Mesenchymal stem cell (in vitro differentiated cells and primary cell): ENCODE results near the gene DDX39B.
"Not testable (repeated sequence)": the region's sequence is repeated elsewhere in the genome, so short reads cannot be mapped to it uniquely, and the experiment has no call there.

Source experiments
- DNase-seq: peaks from one replicate; pipeline ENCODE4 v3.0.0-alpha.2; 2013
- H2AFZ ChIP-seq: one replicate; pipeline ENCODE4 v1.6.1; 2013; ENCODE audit warnings: low read depth, mild to moderate bottlenecking, control low read depth, inconsistent platforms, low read length, moderate library complexity
- H2AK5ac ChIP-seq: 2 replicates; pipeline ENCODE4 v1.6.1; 2013; ENCODE audit warnings: low read length, moderate library complexity, mild to moderate bottlenecking, inconsistent platforms; ENCODE audit not compliant: severe bottlenecking
- H2BK120ac ChIP-seq: one replicate; pipeline ENCODE4 v1.6.1; 2013; ENCODE audit warnings: low read depth, mild to moderate bottlenecking, inconsistent platforms, low read length, moderate library complexity
- H2BK12ac ChIP-seq, 2 experiments: one replicate each; pipeline ENCODE4 v1.6.1; 2013; ENCODE audit warnings: inconsistent platforms in 2 of 2, low read length in 2 of 2, mild to moderate bottlenecking in 2 of 2, moderate library complexity in 2 of 2, control low read depth in 1 of 2
- H2BK15ac ChIP-seq: one replicate; pipeline ENCODE4 v1.6.1; 2013; ENCODE audit warnings: mild to moderate bottlenecking, low read depth, inconsistent platforms; ENCODE audit not compliant: poor library complexity, severe bottlenecking
- H2BK5ac ChIP-seq: 2 replicates; pipeline ENCODE4 v1.6.1; 2013; ENCODE audit warnings: low read depth, mild to moderate bottlenecking, low read length, control low read depth, inconsistent platforms; ENCODE audit not compliant: poor library complexity, severe bottlenecking
- H3K14ac ChIP-seq, 2 experiments: one replicate each; pipeline ENCODE4 v1.6.1; 2013; ENCODE audit warnings: inconsistent platforms in 2 of 2, low read length in 2 of 2, control low read depth in 1 of 2, mild to moderate bottlenecking in 1 of 2, moderate library complexity in 1 of 2
- H3K18ac ChIP-seq, 2 experiments: one replicate each; pipeline ENCODE4 v1.6.1; 2013; ENCODE audit warnings: inconsistent platforms in 2 of 2, low read length in 2 of 2, control low read depth in 1 of 2, low read depth in 1 of 2, mild to moderate bottlenecking in 1 of 2
- H3K23ac ChIP-seq, 2 experiments: one replicate each; pipeline ENCODE4 v1.6.1; 2013; ENCODE audit warnings: inconsistent platforms in 2 of 2, low read length in 2 of 2, mild to moderate bottlenecking in 2 of 2, moderate library complexity in 2 of 2, control low read depth in 1 of 2
- H3K27ac ChIP-seq: 2 replicates; pipeline ENCODE4 v1.5.1; 2013; ENCODE audit warnings: mild to moderate bottlenecking, moderate library complexity, low read length, control low read depth, inconsistent platforms; ENCODE audit not compliant: poor library complexity, severe bottlenecking
- H3K27me3 ChIP-seq, 2 experiments: 2 replicates each; pipeline versions ENCODE4 v1.6.1 to v1.7.0; 2013; ENCODE audit warnings: low read length in 2 of 2, mild to moderate bottlenecking in 2 of 2, moderate library complexity in 2 of 2, control low read depth in 1 of 2, inconsistent platforms in 1 of 2; ENCODE audit not compliant: control insufficient read depth in 1 of 2, insufficient read depth in 1 of 2
- H3K36me3 ChIP-seq, 2 experiments: 2 replicates each; pipeline versions ENCODE4 v1.6.1 to v1.7.0; 2013; ENCODE audit warnings: low read length in 2 of 2, control low read depth in 1 of 2, inconsistent platforms in 1 of 2, low read depth in 1 of 2, mild to moderate bottlenecking in 1 of 2; ENCODE audit not compliant: insufficient read depth in 2 of 2, control insufficient read depth in 1 of 2
- H3K4ac ChIP-seq, 2 experiments: one replicate each; pipeline ENCODE4 v1.6.1; 2013; ENCODE audit warnings: inconsistent platforms in 2 of 2, low read length in 2 of 2, mild to moderate bottlenecking in 2 of 2, moderate library complexity in 2 of 2, control low read depth in 1 of 2, low read depth in 1 of 2
- H3K4me1 ChIP-seq: 2 replicates; pipeline ENCODE4 v1.6.1; 2013; ENCODE audit warnings: low read depth, low read length, control low read depth; ENCODE audit not compliant: control insufficient read depth, insufficient read depth
- H3K4me2 ChIP-seq: 2 replicates; pipeline ENCODE4 v1.6.1; 2013; ENCODE audit warnings: low read length, mild to moderate bottlenecking, inconsistent platforms; ENCODE audit not compliant: poor library complexity, severe bottlenecking
- H3K4me3 ChIP-seq, 2 experiments: 2 replicates each; pipeline versions ENCODE4 v1.5.1 to v1.7.0; 2013; ENCODE audit warnings: low read length in 2 of 2, mild to moderate bottlenecking in 2 of 2, control low read depth in 1 of 2, low read depth in 1 of 2; ENCODE audit not compliant: insufficient read depth in 1 of 2
- H3K79me1 ChIP-seq: replicated peaks from 2 replicates; pipeline ENCODE4 v1.6.1; 2013; ENCODE audit warnings: mild to moderate bottlenecking, control low read depth, low read length, inconsistent platforms; ENCODE audit not compliant: poor library complexity, severe bottlenecking
- H3K9ac ChIP-seq: 2 replicates; pipeline ENCODE4 v1.7.0; 2013; ENCODE audit warnings: mild to moderate bottlenecking, low read length, moderate library complexity
- H3K9me3 ChIP-seq: 2 replicates; pipeline ENCODE4 v1.7.0; 2013; ENCODE audit warnings: mild to moderate bottlenecking, low read length; ENCODE audit not compliant: control insufficient read depth
- H4K8ac ChIP-seq: one replicate; pipeline ENCODE4 v1.6.1; 2013; ENCODE audit warnings: inconsistent platforms, mild to moderate bottlenecking, low read length, moderate library complexity
- H4K91ac ChIP-seq: one replicate; pipeline ENCODE4 v1.6.1; 2013; ENCODE audit warnings: mild to moderate bottlenecking, low read length, inconsistent platforms
- WGBS: methylation state at CpG from one replicate; pipeline ENCODE4 v1.1.7; 2013; ENCODE audit warnings: mixed read lengths; 5-methylcytosine and 5-hydroxymethylcytosine counted together

Gene DDX39B

DNA sequence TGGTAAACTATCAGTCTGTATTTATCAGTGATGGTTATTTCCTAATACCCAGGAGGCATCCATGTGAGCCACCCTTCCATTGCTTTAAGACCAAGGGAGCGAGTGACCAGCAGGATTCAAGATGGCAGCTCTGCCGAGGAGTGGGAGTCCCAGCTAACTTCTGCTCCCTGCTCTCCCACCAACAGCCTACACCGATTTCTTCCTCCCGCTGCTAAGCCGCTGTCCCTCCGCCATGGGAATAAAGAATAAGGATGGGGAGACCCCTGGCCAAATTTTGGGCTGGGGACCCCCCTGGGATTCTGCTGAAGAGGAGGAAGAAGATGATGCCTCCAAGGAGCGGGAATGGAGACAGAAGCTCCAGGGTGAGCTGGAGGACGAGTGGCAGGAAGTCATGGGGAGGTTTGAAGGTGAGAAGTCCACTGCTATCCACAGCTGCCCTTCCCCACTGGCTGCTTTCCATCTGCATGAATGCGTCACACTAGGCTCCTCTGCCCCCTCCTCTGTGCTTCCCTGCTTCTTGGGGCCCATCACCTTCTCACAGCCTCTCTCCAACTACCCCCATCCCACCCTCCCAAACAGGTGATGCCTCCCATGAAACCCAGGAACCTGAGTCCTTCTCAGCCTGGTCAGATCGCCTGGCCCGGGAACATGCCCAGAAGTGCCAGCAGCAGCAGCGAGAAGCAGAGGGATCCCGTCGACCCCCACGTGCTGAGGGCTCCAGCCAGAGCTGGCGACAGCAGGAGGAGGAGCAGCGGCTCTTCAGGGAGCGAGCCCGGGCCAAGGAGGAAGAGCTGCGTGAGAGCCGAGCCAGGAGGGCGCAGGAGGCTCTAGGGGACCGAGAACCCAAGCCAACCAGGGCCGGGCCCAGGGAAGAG is 15.9 kb upstream of the DDX39B start:
- Histone ChIP-seq H3K36me3 (peaks cover 31 to 71% of the 10 kb centered on the region in 2 experiments), H2BK15ac (peak overlapping the region; percentile 98), H2AFZ (no peak overlapping the region), H4K8ac (peak overlapping the region; percentile 79), H3K27me3 (no peaks in the 10 kb centered on the region), H3K4me1 (peaks cover 25% of the 10 kb centered on the region), H2BK5ac (no peak overlapping the region), H2BK120ac (no peak overlapping the region), H3K4me2 (no peak overlapping the region), H3K9me3 (no peaks in the 10 kb centered on the region), H4K91ac (peak overlapping the region; percentile 93), H3K4ac (no peak overlapping the region), H2AK5ac (peak overlapping the region; percentile 34), H3K18ac (peak overlapping the region in 1 of 2 experiments; percentile 56), H3K9ac (no peak overlapping the region), H3K14ac (no peak overlapping the region), H2BK12ac (no peak overlapping the region), H3K27ac (no peak overlapping the region), H3K79me1 (peaks cover 26% of the 10 kb centered on the region), H3K23ac (no peak overlapping the region), H3K4me3 (no peak overlapping the region)
- no peak for DNase-seq
- 88% methylated on average over 22 of the region's 24 CpGs for WGBS

DNA sequence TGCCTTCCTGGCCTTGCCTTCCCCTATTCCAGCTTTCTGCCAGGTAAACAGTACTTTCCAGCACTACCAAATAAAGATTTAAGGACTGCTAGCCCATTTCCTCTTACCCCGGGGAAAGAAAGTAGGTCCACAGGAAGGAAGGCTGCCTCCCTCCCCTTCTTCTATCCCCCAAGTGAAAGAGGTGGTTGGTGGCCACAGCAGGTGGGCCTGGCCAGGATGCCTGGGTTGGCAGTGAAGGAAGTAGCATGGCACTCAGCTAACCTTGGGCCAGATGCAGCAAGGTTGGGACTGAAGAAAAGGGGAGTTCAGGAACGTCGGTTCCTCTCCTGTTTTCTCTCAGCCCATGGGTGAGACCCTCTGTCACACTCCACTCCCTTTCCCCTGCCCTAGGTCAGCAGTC is 14.5 kb upstream of the DDX39B start:
- Histone ChIP-seq H3K4me1 (peaks cover 25% of the 10 kb centered on the region), H3K4me3 (no peak overlapping the region), H3K9me3 (no peaks in the 10 kb centered on the region), H2AFZ (no peak overlapping the region), H3K4me2 (no peak overlapping the region), H3K23ac (no peak overlapping the region), H4K8ac (no peak overlapping the region), H2BK5ac (no peak overlapping the region), H2AK5ac (no peak overlapping the region), H4K91ac (no peak overlapping the region), H3K27me3 (no peaks in the 10 kb centered on the region), H2BK120ac (no peak overlapping the region), H3K79me1 (peaks cover 24% of the 10 kb centered on the region), H3K9ac (no peak overlapping the region), H2BK12ac (peak overlapping the region; percentile 12 to 38), H3K14ac (no peak overlapping the region), H3K27ac (no peak overlapping the region), H2BK15ac (no peak overlapping the region), H3K4ac (no peak overlapping the region), H3K18ac (no peak overlapping the region), H3K36me3 (peaks cover 38 to 72% of the 10 kb centered on the region in 2 experiments)
- no peak for DNase-seq
- 97% methylated on average over 3 of the region's 3 CpGs for WGBS

DNA sequence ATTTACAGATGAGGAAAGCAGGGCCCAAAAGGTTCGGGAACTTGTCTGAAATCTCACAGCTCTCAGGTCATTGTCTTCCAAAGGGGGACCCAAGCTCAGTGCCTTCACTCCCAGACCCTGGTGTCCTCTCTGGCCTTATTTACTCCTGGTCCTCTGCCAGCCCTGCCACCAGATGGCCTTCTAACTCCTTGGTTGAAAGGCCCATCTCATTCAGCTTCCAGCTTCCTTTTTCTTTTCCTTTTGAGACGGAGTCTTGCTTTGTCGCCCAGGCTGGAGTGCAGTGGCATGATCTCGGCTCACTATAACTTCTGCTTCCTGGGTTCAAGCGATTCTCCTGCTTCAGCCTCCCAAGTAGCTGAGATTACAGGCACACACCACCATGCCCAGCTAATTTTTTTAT is 9.6 kb upstream of the DDX39B start:
- not testable (repeated sequence) for H3K18ac ChIP-seq, H3K4me1 ChIP-seq, H3K4ac ChIP-seq, H3K9me3 ChIP-seq, H4K8ac ChIP-seq, H3K4me3 ChIP-seq, H2AK5ac ChIP-seq, H2BK15ac ChIP-seq, H3K4me2 ChIP-seq, H3K27me3 ChIP-seq, H2AFZ ChIP-seq, H3K27ac ChIP-seq, H2BK12ac ChIP-seq, H4K91ac ChIP-seq, H3K14ac ChIP-seq, H3K23ac ChIP-seq, H2BK120ac ChIP-seq, H2BK5ac ChIP-seq
- Histone ChIP-seq H3K79me1 (peaks cover 21% of the 10 kb centered on the region), H3K36me3 (peaks cover 27 to 55% of the 10 kb centered on the region in 2 experiments), H3K9ac (peak overlapping the region; percentile 26)
- 49% methylated on average over 5 of the region's 5 CpGs for WGBS
- DNase-seq: peak; percentile 83

DNA sequence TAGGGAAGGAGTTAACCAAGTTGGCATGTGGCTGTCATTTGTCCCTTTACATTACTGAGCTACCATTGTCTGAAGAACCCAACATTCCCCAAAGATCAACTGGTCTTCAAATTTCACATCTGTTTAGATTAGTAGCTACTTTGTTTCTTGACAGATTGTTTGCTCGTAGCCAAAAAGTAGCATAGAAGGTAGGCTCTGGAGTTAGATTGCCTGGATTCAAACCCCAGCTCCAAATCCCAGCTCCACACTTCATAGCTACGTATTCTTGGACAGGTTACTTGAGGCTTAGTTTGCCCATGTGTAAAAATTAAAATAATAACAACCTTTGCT is 6.7 kb upstream of the DDX39B start:
- no peak overlapping the region for H3K27ac ChIP-seq
- H3K4me2 ChIP-seq: no peak overlapping the region
- H3K9ac ChIP-seq: peak overlapping the region; percentile 95
- no peak overlapping the region for H2BK15ac ChIP-seq
- no peak overlapping the region for H3K18ac ChIP-seq
- peaks cover 33% of the 10 kb centered on the region for H3K79me1 ChIP-seq
- peak overlapping the region in 1 of 2 experiments; percentile 92 for H3K4ac ChIP-seq
- H4K8ac ChIP-seq: peak overlapping the region; percentile 98
- no peaks in the 10 kb centered on the region for H3K27me3 ChIP-seq
- no peak overlapping the region for H2BK5ac ChIP-seq
- no peak overlapping the region for H2AK5ac ChIP-seq
- H2BK120ac ChIP-seq: no peak overlapping the region
- no peak overlapping the region for H3K23ac ChIP-seq
- H3K4me3 ChIP-seq: peak overlapping the region in 1 of 2 experiments; percentile 77
- no peaks in the 10 kb centered on the region for H3K9me3 ChIP-seq
- H2BK12ac ChIP-seq: no peak overlapping the region
- H3K4me1 ChIP-seq: peaks cover 13% of the 10 kb centered on the region
- peaks cover 22 to 34% of the 10 kb centered on the region in 2 experiments for H3K36me3 ChIP-seq
- no peak overlapping the region for H2AFZ ChIP-seq
- WGBS: no CpG with 5 or more reads among the region's 2 CpGs
- no peak overlapping the region for H3K14ac ChIP-seq
- DNase-seq: no peak
- peak overlapping the region; percentile 96 for H4K91ac ChIP-seq
